Esophagus squamous epithelium (tissue), 4 donors: ENCODE data around the gene UCHL3.

Source experiments
- POLR2A ChIP-seq, 4 donors: fragments of 450-650 bp; IDR thresholded peaks; one replicate each; pipeline ENCODE4 v1.6.1; 2017; ENCODE audit warnings: antibody characterized with exemption in 4 of 4, mild to moderate bottlenecking in 4 of 4, moderate library complexity in 3 of 4
- TF ChIP-seq, protein P1 (sequence below), 6 experiments: fragments of 450-650 bp in 4 of 6; fragments of 200-600 bp in 2 of 6; sonication (generic) in 2 of 6; IDR thresholded peaks; one replicate each; pipeline ENCODE4 v1.5.1; 2016 to 2019; ENCODE audit warnings: antibody characterized with exemption in 6 of 6, mild to moderate bottlenecking in 4 of 6, moderate library complexity in 4 of 6

DNA sequence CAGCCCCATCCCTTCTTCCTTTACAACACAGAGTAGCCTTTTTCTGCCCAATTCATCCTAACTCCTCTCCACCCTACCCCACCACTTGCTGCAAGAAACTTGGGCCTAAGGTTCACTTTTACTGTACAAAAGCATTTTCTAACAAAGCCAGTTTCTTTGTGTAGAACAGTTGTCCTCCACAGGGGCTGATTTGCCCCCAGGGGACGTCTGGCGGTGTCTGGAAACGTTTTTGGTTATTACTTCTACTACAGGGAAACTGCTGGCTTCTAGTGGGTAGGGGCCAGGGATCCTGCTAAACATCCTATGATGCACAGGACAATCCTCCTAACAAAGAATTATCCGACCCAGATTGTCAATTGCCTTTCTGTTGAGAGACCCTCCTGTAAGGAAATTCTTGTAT is 79.2 kb downstream of the UCHL3 start:
- TF ChIP-seq, protein P1, sequence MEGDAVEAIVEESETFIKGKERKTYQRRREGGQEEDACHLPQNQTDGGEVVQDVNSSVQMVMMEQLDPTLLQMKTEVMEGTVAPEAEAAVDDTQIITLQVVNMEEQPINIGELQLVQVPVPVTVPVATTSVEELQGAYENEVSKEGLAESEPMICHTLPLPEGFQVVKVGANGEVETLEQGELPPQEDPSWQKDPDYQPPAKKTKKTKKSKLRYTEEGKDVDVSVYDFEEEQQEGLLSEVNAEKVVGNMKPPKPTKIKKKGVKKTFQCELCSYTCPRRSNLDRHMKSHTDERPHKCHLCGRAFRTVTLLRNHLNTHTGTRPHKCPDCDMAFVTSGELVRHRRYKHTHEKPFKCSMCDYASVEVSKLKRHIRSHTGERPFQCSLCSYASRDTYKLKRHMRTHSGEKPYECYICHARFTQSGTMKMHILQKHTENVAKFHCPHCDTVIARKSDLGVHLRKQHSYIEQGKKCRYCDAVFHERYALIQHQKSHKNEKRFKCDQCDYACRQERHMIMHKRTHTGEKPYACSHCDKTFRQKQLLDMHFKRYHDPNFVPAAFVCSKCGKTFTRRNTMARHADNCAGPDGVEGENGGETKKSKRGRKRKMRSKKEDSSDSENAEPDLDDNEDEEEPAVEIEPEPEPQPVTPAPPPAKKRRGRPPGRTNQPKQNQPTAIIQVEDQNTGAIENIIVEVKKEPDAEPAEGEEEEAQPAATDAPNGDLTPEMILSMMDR (IDR thresholded peaks at IDR 0.05) = no peak
- no peak for TF ChIP-seq POLR2A (IDR thresholded peaks at IDR 0.05)
